SK-N-SH (cell line): Measurements from ENCODE around the gene CCDC17. TPM values are rescaled to one million over a fixed set of nuclear protein-coding genes. Genes with fewer than 3 reads are reported as not detected.

Source experiments
- CTCF ChIA-PET: fragments of 300-600, 350-600 bp; formaldehyde crosslinking; extraction: SDS; loops from one replicate; lab custom pipeline; 2021; lab: Yijun Ruan, JAX
- POLR2A ChIA-PET: fragments of 350-600 bp; sonication (Branson Sonifier 250); formaldehyde crosslinking; extraction: SDS; loops from one replicate; lab custom pipeline; 2020; ENCODE audit warnings: antibody characterized with exemption, inconsistent platforms; lab: Yijun Ruan, JAX
- DNase-seq: peaks from one replicate; pipeline ENCODE4 v3.0.0; 2012
- H2AFZ ChIP-seq: fragments of 200-600 bp; sonication (generic); 2 replicates; pipeline ENCODE4 v1.8.1; 2016; ENCODE audit warnings: antibody characterized with exemption, mild to moderate bottlenecking, low read depth
- H3F3A ChIP-seq: fragments of 200-600 bp; sonication (generic); replicated peaks from 2 replicates; pipeline ENCODE3; 2016; ENCODE audit warnings: antibody characterized with exemption, mild to moderate bottlenecking; ENCODE audit not compliant: insufficient read depth
- H3K27ac ChIP-seq, 2 experiments: fragments of 200-500 bp in 1 of 2; fragments of 200-600 bp in 1 of 2; sonication (Bioruptor generic) in 1 of 2; sonication (generic), shearing (Covaris generic) in 1 of 2; 2 replicates each; pipeline versions ENCODE4 v1.5.1 to v1.6.1; 2014 to 2016; ENCODE audit warnings: low read depth in 2 of 2, inconsistent platforms in 1 of 2, low read length in 1 of 2, mild to moderate bottlenecking in 1 of 2, mixed read lengths in 1 of 2
- H3K27me3 ChIP-seq: fragments of 200-600 bp; sonication (generic), shearing (Covaris generic); 2 replicates; pipeline ENCODE4 v1.6.1; 2016; ENCODE audit warnings: mixed run types; ENCODE audit not compliant: insufficient read depth
- H3K36me3 ChIP-seq, 2 experiments: fragments of 200-500 bp in 1 of 2; fragments of 200-600 bp in 1 of 2; sonication (Bioruptor generic) in 1 of 2; sonication (generic) in 1 of 2; replicated peaks in 1 of 2; 2 replicates each; pipeline versions ENCODE3 to v1.5.1; 2014 to 2016; ENCODE audit warnings: low read length in 1 of 2, mild to moderate bottlenecking in 1 of 2; ENCODE audit not compliant: insufficient read depth in 2 of 2, control insufficient read depth in 1 of 2
- H3K4me1 ChIP-seq, 2 experiments: fragments of 200-500 bp in 1 of 2; fragments of 200-600 bp in 1 of 2; sonication (Bioruptor generic) in 1 of 2; sonication (generic), shearing (Covaris generic) in 1 of 2; 2 replicates each; pipeline versions ENCODE4 v1.5.1 to v1.6.1; 2014 to 2016; ENCODE audit warnings: low read depth in 1 of 2, low read length in 1 of 2, mixed run types in 1 of 2; ENCODE audit not compliant: insufficient read depth in 2 of 2, control insufficient read depth in 1 of 2
- H3K4me2 ChIP-seq: fragments of 200-600 bp; sonication (generic), shearing (Covaris generic); 2 replicates; pipeline ENCODE4 v1.6.1; 2017; ENCODE audit warnings: mixed run types
- H3K4me3 ChIP-seq, 2 experiments: fragments of 200-500 bp in 1 of 2; fragments of 200-600 bp in 1 of 2; sonication (Bioruptor generic) in 1 of 2; sonication (generic), shearing (Covaris generic) in 1 of 2; 2 replicates each; pipeline versions ENCODE4 v1.5.1 to v1.8.1; 2014 to 2016; ENCODE audit warnings: low read depth in 2 of 2, inconsistent platforms in 1 of 2, low read length in 1 of 2, mild to moderate bottlenecking in 1 of 2, mixed read lengths in 1 of 2, moderate library complexity in 1 of 2
- H3K79me2 ChIP-seq: fragments of 200-600 bp; sonication (generic); 2 replicates; pipeline ENCODE4 v1.8.1; 2017; ENCODE audit warnings: mild to moderate bottlenecking; ENCODE audit not compliant: insufficient read depth
- H3K9ac ChIP-seq: fragments of 200-600 bp; sonication (generic); 2 replicates; pipeline ENCODE4 v1.6.1; 2017; ENCODE audit warnings: mixed run types
- H3K9me2 ChIP-seq: fragments of 200-600 bp; sonication (generic); 2 replicates; pipeline ENCODE4 v1.6.1; 2017; ENCODE audit warnings: mixed run types
- H3K9me3 ChIP-seq: fragments of 200-600 bp; sonication (generic); 2 replicates; pipeline ENCODE4 v1.6.1; 2017; ENCODE audit warnings: mixed run types, mild to moderate bottlenecking, moderate library complexity
- H4K20me1 ChIP-seq: fragments of 200-600 bp; sonication (generic); 2 replicates; pipeline ENCODE4 v1.6.1; 2017; ENCODE audit warnings: mild to moderate bottlenecking, mixed run types; ENCODE audit not compliant: insufficient read depth
- CHD2 ChIP-seq: fragments of 150-350 bp; IDR thresholded peaks from 2 replicates; pipeline ENCODE4 v1.6.1; 2018; ENCODE audit warnings: low read length; ENCODE audit not compliant: partially characterized antibody
- ELF1 ChIP-seq: IDR thresholded peaks from 2 replicates; pipeline ENCODE4 v1.4.0; 2012
- EP300 ChIP-seq, 2 experiments: IDR thresholded peaks; 2 replicates each; pipeline versions ENCODE4 v1.4.0 to v1.6.1; 2012; ENCODE audit warnings: borderline replicate concordance in 1 of 2, low read depth in 1 of 2, low read length in 1 of 2
- FOSL2 ChIP-seq: IDR thresholded peaks from 2 replicates; pipeline ENCODE4 v1.4.0; 2012; ENCODE audit warnings: low read depth, mild to moderate bottlenecking, moderate library complexity, borderline replicate concordance
- FOXM1 ChIP-seq: IDR thresholded peaks from 2 replicates; pipeline ENCODE4 v1.4.0; 2012; ENCODE audit warnings: low read depth, mild to moderate bottlenecking
- MXI1 ChIP-seq: IDR thresholded peaks from 2 replicates; pipeline ENCODE4 v1.6.1; 2012; ENCODE audit warnings: mild to moderate bottlenecking, low read depth, low read length, improper control_type of control experiment
- NFIC ChIP-seq: IDR thresholded peaks from 2 replicates; pipeline ENCODE4 v1.4.0; 2012; ENCODE audit warnings: borderline replicate concordance
- NRF1 ChIP-seq: IDR thresholded peaks from 2 replicates; pipeline ENCODE4 v1.6.1; 2012; ENCODE audit warnings: low read depth, mild to moderate bottlenecking, low read length
- POLR2AphosphoS5 ChIP-seq: IDR thresholded peaks from 2 replicates; pipeline ENCODE4 v1.6.1; 2012; ENCODE audit warnings: low read depth, low read length
- RAD21 ChIP-seq: IDR thresholded peaks from 2 replicates; pipeline ENCODE4 v1.6.1; 2012; ENCODE audit warnings: mild to moderate bottlenecking, low read length
- RCOR1 ChIP-seq: fragments of 150-350 bp; IDR thresholded peaks from 2 replicates; pipeline ENCODE4 v1.6.1; 2017; ENCODE audit warnings: antibody characterized with exemption, low read length
- RFX5 ChIP-seq: IDR thresholded peaks from 2 replicates; pipeline ENCODE4 v1.6.1; 2012; ENCODE audit warnings: mild to moderate bottlenecking, improper control_type of control experiment, low read length
- SIN3A ChIP-seq: IDR thresholded peaks from 2 replicates; pipeline ENCODE4 v1.6.1; 2012; ENCODE audit warnings: low read depth, mild to moderate bottlenecking, low read length, moderate library complexity, borderline replicate concordance
- SMC3 ChIP-seq: IDR thresholded peaks from 2 replicates; pipeline ENCODE4 v1.6.1; 2012; ENCODE audit warnings: low read depth, low read length, improper control_type of control experiment
- TCF12 ChIP-seq: IDR thresholded peaks from 2 replicates; pipeline ENCODE4 v1.4.0; 2012
- TEAD4 ChIP-seq: IDR thresholded peaks from 2 replicates; pipeline ENCODE4 v1.4.0; 2012; ENCODE audit warnings: mild to moderate bottlenecking, borderline replicate concordance; ENCODE audit not compliant: insufficient read depth
- YY1 ChIP-seq: IDR thresholded peaks from 2 replicates; pipeline ENCODE4 v1.4.0; 2012; ENCODE audit warnings: low read depth, mild to moderate bottlenecking
- WGBS: methylation state at CpG from one replicate; pipeline ENCODE4 v1.1.6; 2017; ENCODE audit warnings: low lambda C conversion rate; 5-methylcytosine and 5-hydroxymethylcytosine counted together
- polyA plus RNA-seq, 3 experiments: library from polyadenylated mRNA; depleted of rRNA; stranded (reverse); fragments of >200 nt; gene quantifications; 2 replicates each; pipeline ENCODE4 v1.2.3, GENCODE V29; 2012
- TF ChIP-seq, protein P1 (sequence below): IDR thresholded peaks from 2 replicates; pipeline ENCODE4 v1.4.0; 2012; ENCODE audit warnings: low read depth, borderline replicate concordance
- TF ChIP-seq, protein P2 (sequence below): IDR thresholded peaks from 2 replicates; pipeline ENCODE4; 2012
- TF ChIP-seq, protein P3 (sequence below): IDR thresholded peaks from 2 replicates; pipeline ENCODE4 v1.4.0; 2012; ENCODE audit warnings: low read depth, borderline replicate concordance
- TF ChIP-seq, protein P4 (sequence below): fragments of 200-600 bp; sonication (generic); IDR thresholded peaks from 2 replicates; pipeline ENCODE4 v1.6.1; 2017; ENCODE audit warnings: antibody characterized with exemption, mild to moderate bottlenecking, moderate library complexity
- TF ChIP-seq, protein P5 (sequence below): fragments of 150-350 bp; IDR thresholded peaks from 2 replicates; pipeline ENCODE4 v1.6.1; 2017; ENCODE audit warnings: antibody characterized with exemption, low read length, low read depth, borderline replicate concordance

CCDC17 gene
- polyA plus RNA-seq, 1 of the 3 experiments (the other 2 are of a cell fraction) = 0.41 TPM

DNA sequence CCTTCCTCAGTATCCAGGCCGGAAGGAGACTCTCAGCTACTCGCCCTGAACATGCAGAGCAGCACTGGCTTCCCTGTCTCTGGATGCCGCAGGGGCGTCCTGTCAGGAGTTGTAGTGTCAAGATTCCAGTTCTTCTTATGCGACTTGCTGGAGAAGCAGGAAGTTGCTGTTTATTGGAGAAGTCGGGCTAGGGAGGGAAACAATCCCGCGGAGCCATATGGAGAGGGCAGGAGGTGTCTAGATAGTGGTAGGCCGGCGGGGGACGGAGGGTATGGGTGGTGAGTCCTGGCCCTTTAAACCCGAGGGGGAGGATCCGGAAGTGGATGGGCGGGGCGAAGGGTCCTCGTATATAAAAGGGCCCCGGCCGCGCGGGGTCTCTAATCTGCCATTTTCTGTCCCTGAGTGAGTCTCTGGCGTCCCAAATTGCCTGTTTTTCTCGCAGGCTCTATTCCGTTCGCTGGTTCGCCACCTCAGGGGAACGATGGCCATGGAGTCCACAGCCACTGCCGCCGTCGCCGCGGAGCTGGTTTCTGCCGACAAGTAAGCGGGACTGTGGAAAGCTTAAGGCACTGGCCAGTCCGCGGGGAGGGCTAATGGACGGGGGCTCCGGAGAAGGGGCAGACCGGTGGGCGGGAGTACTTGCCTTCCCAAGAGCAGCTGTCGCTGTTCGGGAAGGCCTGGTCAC is 40.0 kb downstream of the CCDC17 start, which contains the start of gene NASP:
Gene NASP (plus strand): TSS at position 376 of the 685 bp plus-strand sequence. CDS start 106 bp downstream, at position 482.
- Histone ChIP-seq H4K20me1 (peaks cover 40% of the 10 kb centered on the region), H2AFZ (peak within 1 kb of the TSS; percentile 100), H3K36me3 (no peaks in the 10 kb centered on the region), H3K27ac (peak within 1 kb of the TSS; percentile 89 to 90), H3K9me3 (no peaks in the 10 kb centered on the region), H3K9ac (peak within 1 kb of the TSS; percentile 96), H3K4me2 (peak within 1 kb of the TSS; percentile 96), H3K9me2 (no peaks in the 10 kb centered on the region), H3K27me3 (no peaks in the 10 kb centered on the region), H3F3A (peaks cover 8% of the 10 kb centered on the region), H3K79me2 (peaks cover 47% of the 10 kb centered on the region), H3K4me1 (peaks cover 5 to 9% of the 10 kb centered on the region in 2 experiments; a peak in 3 of 4 replicates), H3K4me3 (peak within 1 kb of the TSS; percentile 76 to 97)
- POLR2A ChIA-PET = interaction anchor here (0.6 to 4.7 kb wide), 10 partner anchors 9 to 244 kb away, joined by 3 to 32 read pairs (median 4); partner anchors contain the start of genes AKR1A1, GPBP1L1, PRDX1 and TOE1
- CTCF ChIA-PET = interaction anchor here (1.1 to 6.5 kb wide), 3 partner anchors 14 to 71 kb away, joined by 3 to 55 read pairs (median 7); no protein-coding TSS in a partner anchor
- DNase-seq = peak; percentile 90
- 0% methylated on average over 28 of the region's 41 CpGs for WGBS
- TF ChIP-seq RAD21 (no peak), YY1 (no peak; the same call in 1 of the 2 replicates), TEAD4 (no peak), FOSL2 (no peak), FOXM1 (no peak), SMC3 (no peak), NFIC (no peak), RFX5 (0 out of 2 replicates have a peak, but pooled peaks have one; percentile 13), MXI1 (peak; percentile 36), SIN3A (peak; percentile 88), RCOR1 (no peak), ELF1 (no peak; the same call in 1 of the 2 replicates), EP300 (IDR thresholded peaks at IDR 0.05; ENCODE audit: borderline replicate concordance in 1 of 2, low read depth in 1 of 2, low read length in 1 of 2) (no peak), TCF12 (no peak), NRF1 (no peak), CHD2 (no peak), POLR2AphosphoS5 (peak; percentile 99)
- TF ChIP-seq, protein P1, sequence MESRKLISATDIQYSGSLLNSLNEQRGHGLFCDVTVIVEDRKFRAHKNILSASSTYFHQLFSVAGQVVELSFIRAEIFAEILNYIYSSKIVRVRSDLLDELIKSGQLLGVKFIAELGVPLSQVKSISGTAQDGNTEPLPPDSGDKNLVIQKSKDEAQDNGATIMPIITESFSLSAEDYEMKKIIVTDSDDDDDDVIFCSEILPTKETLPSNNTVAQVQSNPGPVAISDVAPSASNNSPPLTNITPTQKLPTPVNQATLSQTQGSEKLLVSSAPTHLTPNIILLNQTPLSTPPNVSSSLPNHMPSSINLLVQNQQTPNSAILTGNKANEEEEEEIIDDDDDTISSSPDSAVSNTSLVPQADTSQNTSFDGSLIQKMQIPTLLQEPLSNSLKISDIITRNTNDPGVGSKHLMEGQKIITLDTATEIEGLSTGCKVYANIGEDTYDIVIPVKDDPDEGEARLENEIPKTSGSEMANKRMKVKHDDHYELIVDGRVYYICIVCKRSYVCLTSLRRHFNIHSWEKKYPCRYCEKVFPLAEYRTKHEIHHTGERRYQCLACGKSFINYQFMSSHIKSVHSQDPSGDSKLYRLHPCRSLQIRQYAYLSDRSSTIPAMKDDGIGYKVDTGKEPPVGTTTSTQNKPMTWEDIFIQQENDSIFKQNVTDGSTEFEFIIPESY = no peak
- TF ChIP-seq, protein P2, sequence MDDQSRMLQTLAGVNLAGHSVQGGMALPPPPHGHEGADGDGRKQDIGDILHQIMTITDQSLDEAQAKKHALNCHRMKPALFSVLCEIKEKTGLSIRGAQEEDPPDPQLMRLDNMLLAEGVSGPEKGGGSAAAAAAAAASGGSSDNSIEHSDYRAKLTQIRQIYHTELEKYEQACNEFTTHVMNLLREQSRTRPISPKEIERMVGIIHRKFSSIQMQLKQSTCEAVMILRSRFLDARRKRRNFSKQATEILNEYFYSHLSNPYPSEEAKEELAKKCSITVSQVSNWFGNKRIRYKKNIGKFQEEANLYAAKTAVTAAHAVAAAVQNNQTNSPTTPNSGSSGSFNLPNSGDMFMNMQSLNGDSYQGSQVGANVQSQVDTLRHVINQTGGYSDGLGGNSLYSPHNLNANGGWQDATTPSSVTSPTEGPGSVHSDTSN = 0 out of 2 replicates have a peak, but pooled peaks have one; percentile 4
- TF ChIP-seq, protein P3, sequence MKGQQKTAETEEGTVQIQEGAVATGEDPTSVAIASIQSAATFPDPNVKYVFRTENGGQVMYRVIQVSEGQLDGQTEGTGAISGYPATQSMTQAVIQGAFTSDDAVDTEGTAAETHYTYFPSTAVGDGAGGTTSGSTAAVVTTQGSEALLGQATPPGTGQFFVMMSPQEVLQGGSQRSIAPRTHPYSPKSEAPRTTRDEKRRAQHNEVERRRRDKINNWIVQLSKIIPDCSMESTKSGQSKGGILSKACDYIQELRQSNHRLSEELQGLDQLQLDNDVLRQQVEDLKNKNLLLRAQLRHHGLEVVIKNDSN = no peak
- TF ChIP-seq, protein P4, sequence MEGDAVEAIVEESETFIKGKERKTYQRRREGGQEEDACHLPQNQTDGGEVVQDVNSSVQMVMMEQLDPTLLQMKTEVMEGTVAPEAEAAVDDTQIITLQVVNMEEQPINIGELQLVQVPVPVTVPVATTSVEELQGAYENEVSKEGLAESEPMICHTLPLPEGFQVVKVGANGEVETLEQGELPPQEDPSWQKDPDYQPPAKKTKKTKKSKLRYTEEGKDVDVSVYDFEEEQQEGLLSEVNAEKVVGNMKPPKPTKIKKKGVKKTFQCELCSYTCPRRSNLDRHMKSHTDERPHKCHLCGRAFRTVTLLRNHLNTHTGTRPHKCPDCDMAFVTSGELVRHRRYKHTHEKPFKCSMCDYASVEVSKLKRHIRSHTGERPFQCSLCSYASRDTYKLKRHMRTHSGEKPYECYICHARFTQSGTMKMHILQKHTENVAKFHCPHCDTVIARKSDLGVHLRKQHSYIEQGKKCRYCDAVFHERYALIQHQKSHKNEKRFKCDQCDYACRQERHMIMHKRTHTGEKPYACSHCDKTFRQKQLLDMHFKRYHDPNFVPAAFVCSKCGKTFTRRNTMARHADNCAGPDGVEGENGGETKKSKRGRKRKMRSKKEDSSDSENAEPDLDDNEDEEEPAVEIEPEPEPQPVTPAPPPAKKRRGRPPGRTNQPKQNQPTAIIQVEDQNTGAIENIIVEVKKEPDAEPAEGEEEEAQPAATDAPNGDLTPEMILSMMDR = no peak
- TF ChIP-seq, protein P5, sequence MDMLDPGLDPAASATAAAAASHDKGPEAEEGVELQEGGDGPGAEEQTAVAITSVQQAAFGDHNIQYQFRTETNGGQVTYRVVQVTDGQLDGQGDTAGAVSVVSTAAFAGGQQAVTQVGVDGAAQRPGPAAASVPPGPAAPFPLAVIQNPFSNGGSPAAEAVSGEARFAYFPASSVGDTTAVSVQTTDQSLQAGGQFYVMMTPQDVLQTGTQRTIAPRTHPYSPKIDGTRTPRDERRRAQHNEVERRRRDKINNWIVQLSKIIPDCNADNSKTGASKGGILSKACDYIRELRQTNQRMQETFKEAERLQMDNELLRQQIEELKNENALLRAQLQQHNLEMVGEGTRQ = no peak
